ENCODE measurements around the gene TTC29.

TTC29 gene

GRCh38 chr4:146790515-146790914 is 155.1 kb downstream of the TTC29 start:
- Histone ChIP-seq H3K9ac (ENCODE audit: low read length) (no peak overlapping the region), H3K9me2 (ENCODE audit: low read depth, low read length) (no peaks in the 10 kb centered on the region), H3K4me1 (ENCODE audit: insufficient read depth, low read length, severe bottlenecking) (no peaks in the 10 kb centered on the region), H2AFZ (ENCODE audit: low read length) (no peak overlapping the region), H3K27ac (ENCODE audit: low read depth, low read length, poor library complexity, severe bottlenecking) (no peak overlapping the region), H4K20me1 (ENCODE audit: insufficient read depth, low read length) (no peaks in the 10 kb centered on the region), H3K27me3 (ENCODE audit: insufficient read depth, low read length) (no peaks in the 10 kb centered on the region), H3K79me2 (ENCODE audit: insufficient read depth, low read length) (no peaks in the 10 kb centered on the region), H3K4me2 (ENCODE audit: low read length) (no peak overlapping the region), H3K9me3 (ENCODE audit: low read length) (no peaks in the 10 kb centered on the region), H3K36me3 (ENCODE audit: insufficient read depth, low read length) (no peaks in the 10 kb centered on the region), H3K4me3 (ENCODE audit: low read depth, low read length, poor library complexity, severe bottlenecking) (no peak overlapping the region), H3F3A (ENCODE audit: insufficient read depth, low read length) (no peaks in the 10 kb centered on the region)
- no peak for TF ChIP-seq EZH2 (IDR thresholded peaks at IDR 0.05; ENCODE audit: borderline replicate concordance, low read length)
- TF ChIP-seq, protein P1, sequence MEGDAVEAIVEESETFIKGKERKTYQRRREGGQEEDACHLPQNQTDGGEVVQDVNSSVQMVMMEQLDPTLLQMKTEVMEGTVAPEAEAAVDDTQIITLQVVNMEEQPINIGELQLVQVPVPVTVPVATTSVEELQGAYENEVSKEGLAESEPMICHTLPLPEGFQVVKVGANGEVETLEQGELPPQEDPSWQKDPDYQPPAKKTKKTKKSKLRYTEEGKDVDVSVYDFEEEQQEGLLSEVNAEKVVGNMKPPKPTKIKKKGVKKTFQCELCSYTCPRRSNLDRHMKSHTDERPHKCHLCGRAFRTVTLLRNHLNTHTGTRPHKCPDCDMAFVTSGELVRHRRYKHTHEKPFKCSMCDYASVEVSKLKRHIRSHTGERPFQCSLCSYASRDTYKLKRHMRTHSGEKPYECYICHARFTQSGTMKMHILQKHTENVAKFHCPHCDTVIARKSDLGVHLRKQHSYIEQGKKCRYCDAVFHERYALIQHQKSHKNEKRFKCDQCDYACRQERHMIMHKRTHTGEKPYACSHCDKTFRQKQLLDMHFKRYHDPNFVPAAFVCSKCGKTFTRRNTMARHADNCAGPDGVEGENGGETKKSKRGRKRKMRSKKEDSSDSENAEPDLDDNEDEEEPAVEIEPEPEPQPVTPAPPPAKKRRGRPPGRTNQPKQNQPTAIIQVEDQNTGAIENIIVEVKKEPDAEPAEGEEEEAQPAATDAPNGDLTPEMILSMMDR (IDR thresholded peaks at IDR 0.05; ENCODE audit: low read length): no peak

DNA sequence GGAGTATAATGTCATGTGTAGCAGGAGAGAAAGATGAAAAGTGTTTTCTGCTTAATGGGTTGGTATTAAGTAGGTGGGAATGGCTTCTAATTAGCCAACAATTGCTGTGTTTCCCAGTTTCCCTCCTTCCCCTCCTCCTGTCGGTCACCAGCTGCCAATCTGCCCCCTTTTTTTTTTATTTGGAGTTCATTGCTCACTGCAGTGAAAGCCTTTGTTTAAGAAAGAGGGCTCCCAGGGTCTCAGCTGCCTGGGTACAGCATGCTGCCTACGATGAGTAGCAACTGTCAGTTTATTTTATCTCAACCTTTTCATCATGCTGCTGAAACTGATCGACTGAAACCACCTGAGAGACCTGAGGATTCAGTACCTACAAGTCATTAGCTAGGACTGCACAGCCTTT is 157.9 kb downstream of the TTC29 start:
- H3K27me3 ChIP-seq (ENCODE audit: insufficient read depth, low read length): no peaks in the 10 kb centered on the region
- H3K9ac ChIP-seq (ENCODE audit: low read length): no peak overlapping the region
- H3K36me3 ChIP-seq (ENCODE audit: insufficient read depth, low read length): no peaks in the 10 kb centered on the region
- H2AFZ ChIP-seq (ENCODE audit: low read length): no peak overlapping the region
- TF ChIP-seq, protein P1 (IDR thresholded peaks at IDR 0.05; ENCODE audit: low read length): no peak
- no peak for TF ChIP-seq EZH2 (IDR thresholded peaks at IDR 0.05; ENCODE audit: borderline replicate concordance, low read length)
- H3K9me2 ChIP-seq (ENCODE audit: low read depth, low read length): no peaks in the 10 kb centered on the region
- no peaks in the 10 kb centered on the region for H3K9me3 ChIP-seq (ENCODE audit: low read length)
- H3K79me2 ChIP-seq (ENCODE audit: insufficient read depth, low read length): no peaks in the 10 kb centered on the region
- no peaks in the 10 kb centered on the region for H3K4me1 ChIP-seq (ENCODE audit: insufficient read depth, low read length, severe bottlenecking)
- no peaks in the 10 kb centered on the region for H3F3A ChIP-seq (ENCODE audit: insufficient read depth, low read length)
- no peak overlapping the region for H3K27ac ChIP-seq (ENCODE audit: low read depth, low read length, poor library complexity, severe bottlenecking)
- H4K20me1 ChIP-seq (ENCODE audit: insufficient read depth, low read length): no peaks in the 10 kb centered on the region
- H3K4me2 ChIP-seq (ENCODE audit: low read length): no peak overlapping the region
- H3K4me3 ChIP-seq (ENCODE audit: low read depth, low read length, poor library complexity, severe bottlenecking): no peak overlapping the region

- Histone ChIP-seq H3K27me3 (ENCODE audit: insufficient read depth, low read length) (no peaks in the 10 kb centered on the region), H3K4me3 (ENCODE audit: low read depth, low read length, poor library complexity, severe bottlenecking) (no peak overlapping the region), H3K9me3 (ENCODE audit: low read length) (no peaks in the 10 kb centered on the region), H3K9me2 (ENCODE audit: low read depth, low read length) (no peaks in the 10 kb centered on the region), H2AFZ (ENCODE audit: low read length) (no peak overlapping the region), H4K20me1 (ENCODE audit: insufficient read depth, low read length) (no peaks in the 10 kb centered on the region), H3K9ac (ENCODE audit: low read length) (no peak overlapping the region), H3K27ac (ENCODE audit: low read depth, low read length, poor library complexity, severe bottlenecking) (no peak overlapping the region), H3K4me2 (ENCODE audit: low read length) (no peak overlapping the region), H3K36me3 (ENCODE audit: insufficient read depth, low read length) (no peaks in the 10 kb centered on the region), H3F3A (ENCODE audit: insufficient read depth, low read length) (no peaks in the 10 kb centered on the region), H3K79me2 (ENCODE audit: insufficient read depth, low read length) (no peaks in the 10 kb centered on the region), H3K4me1 (ENCODE audit: insufficient read depth, low read length, severe bottlenecking) (no peaks in the 10 kb centered on the region)
- TF ChIP-seq, protein P1 (IDR thresholded peaks at IDR 0.05; ENCODE audit: low read length): no peak
- no peak for TF ChIP-seq EZH2 (IDR thresholded peaks at IDR 0.05; ENCODE audit: borderline replicate concordance, low read length)
These were observed 169.0 kb downstream of the TTC29 start for GRCh38 chr4:146776691-146777090.
